ENCODE data around the gene PIRT.

DNA sequence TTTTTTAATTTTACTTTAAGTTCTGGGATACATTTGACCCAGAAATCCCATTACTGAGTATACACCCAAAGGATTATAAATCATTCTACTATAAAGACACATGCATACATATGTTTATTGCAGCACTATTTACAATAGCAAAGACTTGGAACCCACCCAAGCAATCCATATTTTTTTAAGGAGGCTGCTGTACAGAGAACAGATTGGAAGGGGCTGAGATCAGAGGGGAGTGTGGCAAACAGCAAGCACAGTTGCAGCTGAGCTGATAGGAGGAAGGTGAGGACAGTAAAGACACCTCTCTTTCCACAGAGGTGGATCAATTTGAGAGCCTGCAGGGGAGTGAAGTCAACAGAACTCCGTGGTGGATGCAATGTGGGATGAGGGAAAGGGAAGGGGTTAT is 23.8 kb downstream of the PIRT start:
- TF ChIP-seq, protein P1, sequence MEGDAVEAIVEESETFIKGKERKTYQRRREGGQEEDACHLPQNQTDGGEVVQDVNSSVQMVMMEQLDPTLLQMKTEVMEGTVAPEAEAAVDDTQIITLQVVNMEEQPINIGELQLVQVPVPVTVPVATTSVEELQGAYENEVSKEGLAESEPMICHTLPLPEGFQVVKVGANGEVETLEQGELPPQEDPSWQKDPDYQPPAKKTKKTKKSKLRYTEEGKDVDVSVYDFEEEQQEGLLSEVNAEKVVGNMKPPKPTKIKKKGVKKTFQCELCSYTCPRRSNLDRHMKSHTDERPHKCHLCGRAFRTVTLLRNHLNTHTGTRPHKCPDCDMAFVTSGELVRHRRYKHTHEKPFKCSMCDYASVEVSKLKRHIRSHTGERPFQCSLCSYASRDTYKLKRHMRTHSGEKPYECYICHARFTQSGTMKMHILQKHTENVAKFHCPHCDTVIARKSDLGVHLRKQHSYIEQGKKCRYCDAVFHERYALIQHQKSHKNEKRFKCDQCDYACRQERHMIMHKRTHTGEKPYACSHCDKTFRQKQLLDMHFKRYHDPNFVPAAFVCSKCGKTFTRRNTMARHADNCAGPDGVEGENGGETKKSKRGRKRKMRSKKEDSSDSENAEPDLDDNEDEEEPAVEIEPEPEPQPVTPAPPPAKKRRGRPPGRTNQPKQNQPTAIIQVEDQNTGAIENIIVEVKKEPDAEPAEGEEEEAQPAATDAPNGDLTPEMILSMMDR (IDR thresholded peaks at IDR 0.05; ENCODE audit: insufficient read depth, low read depth, low read length) = no peak
- TF ChIP-seq EZH2 (IDR thresholded peaks at IDR 0.05; ENCODE audit: insufficient read depth, low read length) = no peak
